Neural crest cell (in vitro differentiated cells): ENCODE results near the gene ZP1. TPM values are rescaled to one million over a fixed set of nuclear protein-coding genes. Genes with fewer than 3 reads are reported as not detected.
A peak's percentile ranks its signal among the peaks of the same experiment; 100 is the strongest.

ENCODE experiments used
- DNase-seq: peaks from one replicate; pipeline ENCODE4 v3.0.0; 2021; ENCODE audit warnings: low read depth, mixed read lengths, low spot score
- H3K27ac Mint-ChIP-seq: one replicate; pipeline ENCODE4 v1.8.0; 2021; ENCODE audit warnings: mild to moderate bottlenecking, mixed read lengths; ENCODE audit not compliant: unreplicated experiment
- H3K27me3 Mint-ChIP-seq: 2 replicates; pipeline ENCODE4 v1.8.0; 2021; ENCODE audit warnings: low read depth, mild to moderate bottlenecking, mixed read lengths
- H3K36me3 Mint-ChIP-seq: 2 replicates; pipeline ENCODE4 v1.8.0; 2021; ENCODE audit warnings: low read depth, mild to moderate bottlenecking, mixed read lengths
- H3K4me1 Mint-ChIP-seq: 2 replicates; pipeline ENCODE4 v1.8.0; 2021; ENCODE audit warnings: mixed read lengths
- H3K4me3 Mint-ChIP-seq: one replicate; pipeline ENCODE4 v1.8.0; 2021; ENCODE audit warnings: mild to moderate bottlenecking, mixed read lengths
- H3K9me3 Mint-ChIP-seq: 2 replicates; pipeline ENCODE4 v1.8.0; 2021; ENCODE audit warnings: mixed read lengths
- CTCF ChIP-seq: fragments of 200-600 bp; sonication (generic); conservative IDR thresholded peaks from 2 replicates; pipeline ENCODE4 v1.5.0; 2021; ENCODE audit warnings: antibody characterized with exemption, mild to moderate bottlenecking
- total RNA-seq: library from RNA; stranded (reverse); gene quantifications from 2 replicates; pipeline ENCODE4 v1.2.1, GENCODE V29; 2021

The ZP1 gene
- total RNA-seq, 1 donor from 2014 or later: not detected

- Mint-ChIP-seq H3K9me3 (no peaks in the 10 kb centered on the region), H3K27ac (no peak overlapping the region), H3K27me3 (peaks cover 53% of the 10 kb centered on the region), H3K4me1 (no peaks in the 10 kb centered on the region), H3K4me3 (no peak overlapping the region), H3K36me3 (no peaks in the 10 kb centered on the region)
- TF ChIP-seq CTCF: no peak
- DNase-seq: no peak
These were observed 31.9 kb upstream of the ZP1 start for GRCh38 chr11:60835534-60835846.

GRCh38 chr11:60836866-60837515 lies 30.4 kb upstream of the ZP1 start:
- peaks cover 46% of the 10 kb centered on the region for H3K27me3 Mint-ChIP-seq
- no peaks in the 10 kb centered on the region for H3K9me3 Mint-ChIP-seq
- DNase-seq: no peak
- H3K27ac Mint-ChIP-seq: no peak overlapping the region
- H3K36me3 Mint-ChIP-seq: no peaks in the 10 kb centered on the region
- peak overlapping the region; percentile 26 for H3K4me3 Mint-ChIP-seq
- peaks cover 12% of the 10 kb centered on the region for H3K4me1 Mint-ChIP-seq
- no peak for TF ChIP-seq CTCF

GRCh38 chr11:60838132-60838531 lies 29.2 kb upstream of the ZP1 start:
- Mint-ChIP-seq H3K4me1 (peaks cover 18% of the 10 kb centered on the region), H3K4me3 (no peak overlapping the region), H3K27me3 (peaks cover 35% of the 10 kb centered on the region), H3K27ac (no peak overlapping the region), H3K36me3 (no peaks in the 10 kb centered on the region), H3K9me3 (no peaks in the 10 kb centered on the region)
- DNase-seq: no peak
- TF ChIP-seq CTCF: no peak

GRCh38 chr11:60840470-60841430 lies 26.6 kb upstream of the ZP1 start:
- Mint-ChIP-seq H3K9me3 (no peaks in the 10 kb centered on the region), H3K27me3 (peaks cover 13% of the 10 kb centered on the region), H3K27ac (peak overlapping the region; percentile 99), H3K36me3 (no peaks in the 10 kb centered on the region), H3K4me1 (peaks cover 42% of the 10 kb centered on the region), H3K4me3 (peak overlapping the region; percentile 82)
- TF ChIP-seq CTCF: no peak
- no peak for DNase-seq

GRCh38 chr11:60841797-60842667 lies 25.3 kb upstream of the ZP1 start, which contains the start of gene CCDC86:
Gene CCDC86, plus strand, starts transcription at chr11:60842113. Its CDS starts 12 bp downstream, at chr11:60842125.
- H3K4me1 Mint-ChIP-seq: peaks cover 42% of the 10 kb centered on the region
- no peaks in the 10 kb centered on the region for H3K9me3 Mint-ChIP-seq
- H3K4me3 Mint-ChIP-seq: peak within 1 kb of the TSS; percentile 82
- DNase-seq: peak; percentile 97
- peak within 1 kb of the TSS; percentile 99 for H3K27ac Mint-ChIP-seq
- no peak for TF ChIP-seq CTCF
- peaks cover 8% of the 10 kb centered on the region for H3K27me3 Mint-ChIP-seq
- no peaks in the 10 kb centered on the region for H3K36me3 Mint-ChIP-seq
